Natural killer cell (primary cell): Measurements from ENCODE around the gene FAM240B. TPM values are rescaled to one million over a fixed set of nuclear protein-coding genes. Genes with fewer than 3 reads are reported as not detected.

Experiments used
- ATAC-seq, 3 donors: fragments of 150-1000 bp in 2 of 3; fragments of 200-7000 bp in 1 of 3; cut with Tn5 transposase; 1 replicate in 1 of 3; 2 replicates in 2 of 3; pipeline ENCODE4 v1.10.0; 2021; ENCODE audit warnings: mild to moderate bottlenecking in 2 of 3, moderate library complexity in 2 of 3
- DNase-seq, 2 donors: peaks; one replicate each; pipeline versions ENCODE4 v3.0.0 to v3.0.0-alpha.2; 2013 to 2021; ENCODE audit warnings: mixed read lengths in 1 of 2
- H3K27ac ChIP-seq: one replicate; pipeline ENCODE4 v1.5.1; 2013; ENCODE audit warnings: mild to moderate bottlenecking, low read length
- H3K27me3 ChIP-seq: one replicate; pipeline ENCODE4 v1.6.1; 2013; ENCODE audit warnings: low read length; ENCODE audit not compliant: control insufficient read depth, insufficient read depth
- H3K36me3 ChIP-seq: one replicate; pipeline ENCODE4 v1.6.1; 2013; ENCODE audit warnings: low read length; ENCODE audit not compliant: control insufficient read depth, insufficient read depth
- H3K4me1 ChIP-seq: one replicate; pipeline ENCODE4 v1.6.1; 2013; ENCODE audit warnings: low read length; ENCODE audit not compliant: control insufficient read depth, insufficient read depth
- H3K4me3 ChIP-seq: one replicate; pipeline ENCODE4 v1.5.1; 2013; ENCODE audit warnings: low read length
- H3K9me3 ChIP-seq: one replicate; pipeline ENCODE4 v1.6.1; 2013; ENCODE audit warnings: low read length; ENCODE audit not compliant: control insufficient read depth, insufficient read depth
- H3K27ac Mint-ChIP-seq, 2 donors: one replicate each; pipeline ENCODE4 v1.8.0; 2022; ENCODE audit warnings: mild to moderate bottlenecking in 2 of 2, mixed read lengths in 2 of 2, moderate library complexity in 1 of 2
- H3K27me3 Mint-ChIP-seq, 2 donors: one replicate each; pipeline ENCODE4 v1.8.0; 2022; ENCODE audit warnings: low read depth in 2 of 2, mixed read lengths in 2 of 2
- H3K36me3 Mint-ChIP-seq: one replicate; pipeline ENCODE4 v1.8.0; 2022; ENCODE audit warnings: mixed read lengths
- H3K4me1 Mint-ChIP-seq, 2 donors: one replicate each; pipeline ENCODE4 v1.8.0; 2022; ENCODE audit warnings: mixed read lengths in 2 of 2
- H3K4me3 Mint-ChIP-seq: one replicate; pipeline ENCODE4 v1.8.0; 2022; ENCODE audit warnings: mild to moderate bottlenecking, moderate library complexity, mixed read lengths
- H3K9me3 Mint-ChIP-seq, 2 donors: one replicate each; pipeline ENCODE4 v1.8.0; 2022; ENCODE audit warnings: mixed read lengths in 2 of 2
- CTCF ChIP-seq: fragments of 200-600 bp; IDR thresholded peaks from one replicate; pipeline ENCODE4 v1.8.0; 2022; ENCODE audit warnings: antibody characterized with exemption
- WGBS: methylation state at CpG from one replicate; pipeline ENCODE4 v1.1.7; 2013; ENCODE audit warnings: missing lambda C conversion rate; ENCODE audit not compliant: insufficient coverage; 5-methylcytosine and 5-hydroxymethylcytosine counted together
- intact Hi-C: fragments of 100-400 bp; cut with micrococcal nuclease; formaldehyde crosslinking; loops from one replicate; pipeline ENCODE4 v1.14.2; 2022
- total RNA-seq, 4 donors: library from RNA; stranded (reverse); fragments of 120-200 nt in 1 of 4; gene quantifications; one replicate each; pipeline versions ENCODE4 v1.2.3 to v1.2.4, GENCODE V29; 2013 to 2022

The FAM240B gene
- total RNA-seq, 3 donors from 2014 or later (not counting 1 experiment from before 2014, with no cell fraction given) = not detected

GRCh38 chr9:38659538-38659937 lies 60.4 kb downstream of the FAM240B start:
- peaks cover 27 to 77% of the 10 kb centered on the region in 2 donors for H3K27me3 Mint-ChIP-seq
- intact Hi-C loops = no loop called here
- DNase-seq (no peak), ATAC-seq (no peak)
- H3K9me3 Mint-ChIP-seq = no peaks in the 10 kb centered on the region
- Histone ChIP-seq H3K27ac (no peak overlapping the region), H3K36me3 (no peaks in the 10 kb centered on the region), H3K9me3 (no peaks in the 10 kb centered on the region), H3K27me3 (no peaks in the 10 kb centered on the region), H3K4me1 (no peaks in the 10 kb centered on the region), H3K4me3 (no peak overlapping the region)
- H3K27ac Mint-ChIP-seq = no peak overlapping the region
- H3K4me1 Mint-ChIP-seq = no peaks in the 10 kb centered on the region
- WGBS = 100% methylated on average over 2 of the region's 7 CpGs
- H3K4me3 Mint-ChIP-seq = no peak overlapping the region
- no peaks in the 10 kb centered on the region for H3K36me3 Mint-ChIP-seq
- TF ChIP-seq CTCF = no peak

GRCh38 chr9:38656896-38657295 lies 63.0 kb downstream of the FAM240B start:
- no peaks in the 10 kb centered on the region for H3K4me1 Mint-ChIP-seq
- H3K4me1 ChIP-seq = no peaks in the 10 kb centered on the region
- no peaks in the 10 kb centered on the region for H3K27me3 ChIP-seq
- no peaks in the 10 kb centered on the region for H3K9me3 ChIP-seq
- no peaks in the 10 kb centered on the region for H3K36me3 ChIP-seq
- H3K36me3 Mint-ChIP-seq = no peaks in the 10 kb centered on the region
- no peak overlapping the region for H3K4me3 Mint-ChIP-seq
- no peak overlapping the region for H3K27ac Mint-ChIP-seq
- 37% methylated on average over 5 of the region's 5 CpGs for WGBS
- H3K9me3 Mint-ChIP-seq = no peaks in the 10 kb centered on the region
- H3K27ac ChIP-seq = no peak overlapping the region
- peaks cover 20 to 54% of the 10 kb centered on the region in 2 donors for H3K27me3 Mint-ChIP-seq
- intact Hi-C loops = no loop called here
- DNase-seq (no peak), ATAC-seq (no peak)
- no peak for TF ChIP-seq CTCF
- no peak overlapping the region for H3K4me3 ChIP-seq

GRCh38 chr9:38652486-38652885 lies 67.4 kb downstream of the FAM240B start:
- intact Hi-C loops = no loop called here
- Histone ChIP-seq H3K4me1 (no peaks in the 10 kb centered on the region), H3K4me3 (no peak overlapping the region), H3K27me3 (no peaks in the 10 kb centered on the region), H3K36me3 (no peaks in the 10 kb centered on the region), H3K9me3 (no peaks in the 10 kb centered on the region), H3K27ac (no peak overlapping the region)
- TF ChIP-seq CTCF = no peak
- Mint-ChIP-seq H3K4me1 (no peaks in the 10 kb centered on the region), H3K9me3 (no peaks in the 10 kb centered on the region), H3K4me3 (no peak overlapping the region), H3K27ac (no peak overlapping the region), H3K27me3 (peaks cover 16 to 24% of the 10 kb centered on the region in 2 donors), H3K36me3 (no peaks in the 10 kb centered on the region)
- DNase-seq (no peak), ATAC-seq (no peak)
- 75% methylated on average over 7 of the region's 7 CpGs for WGBS

GRCh38 chr9:38652044-38652443 lies 67.9 kb downstream of the FAM240B start:
- no peak for DNase-seq
- Histone ChIP-seq H3K36me3 (no peaks in the 10 kb centered on the region), H3K9me3 (no peaks in the 10 kb centered on the region), H3K4me3 (no peak overlapping the region), H3K4me1 (no peaks in the 10 kb centered on the region), H3K27ac (no peak overlapping the region), H3K27me3 (no peaks in the 10 kb centered on the region)
- TF ChIP-seq CTCF = no peak
- Mint-ChIP-seq H3K4me1 (no peaks in the 10 kb centered on the region), H3K4me3 (no peak overlapping the region), H3K36me3 (no peaks in the 10 kb centered on the region), H3K27ac (no peak overlapping the region), H3K27me3 (peaks cover 12 to 20% of the 10 kb centered on the region in 2 donors), H3K9me3 (no peaks in the 10 kb centered on the region)
- no peak for ATAC-seq
- 100% methylated on average over 1 of the region's 2 CpGs for WGBS
- intact Hi-C loops = no loop called here
